MM.1S (cell line): ENCODE measurements around the gene PAXX.

Source experiments
- DNase-seq: peaks from one replicate; pipeline ENCODE4 v3.0.0-alpha.2; 2015
- H2AFZ ChIP-seq: fragments of 300-600 bp; sonication (generic); 2 replicates; pipeline ENCODE4 v1.6.0; 2016; ENCODE audit warnings: antibody characterized with exemption, low read length
- H3F3A ChIP-seq: fragments of 300-600 bp; sonication (generic); 2 replicates; pipeline ENCODE4 v1.6.1; 2016; ENCODE audit warnings: mild to moderate bottlenecking, antibody characterized with exemption, low read length, moderate library complexity, mixed read lengths; ENCODE audit not compliant: insufficient read depth
- H3K27ac ChIP-seq: fragments of 300-600 bp; sonication (generic); 2 replicates; pipeline ENCODE4 v1.5.1; 2016; ENCODE audit warnings: mild to moderate bottlenecking, low read length
- H3K27me3 ChIP-seq: fragments of 300-600 bp; sonication (generic); replicated peaks from 2 replicates; pipeline ENCODE4 v1.6.0; 2016; ENCODE audit warnings: low read length; ENCODE audit not compliant: insufficient read depth
- H3K36me3 ChIP-seq: fragments of 300-600 bp; sonication (generic); replicated peaks from 2 replicates; pipeline ENCODE4 v1.6.1; 2016; ENCODE audit warnings: mild to moderate bottlenecking, low read length, mixed read lengths; ENCODE audit not compliant: insufficient read depth
- H3K4me1 ChIP-seq: fragments of 300-600 bp; sonication (generic); 2 replicates; pipeline ENCODE4 v1.6.1; 2016; ENCODE audit warnings: low read length, mixed read lengths
- H3K4me2 ChIP-seq: fragments of 300-600 bp; sonication (generic); 2 replicates; pipeline ENCODE4 v1.6.0; 2016; ENCODE audit warnings: low read depth, low read length
- H3K4me3 ChIP-seq: fragments of 300-600 bp; sonication (generic); 2 replicates; pipeline ENCODE4 v1.5.1; 2016; ENCODE audit warnings: low read length, mixed read lengths
- H3K79me2 ChIP-seq: fragments of 300-600 bp; sonication (generic); 2 replicates; pipeline ENCODE4 v1.6.1; 2016; ENCODE audit warnings: mixed run types, low read length, mixed read lengths
- H3K9ac ChIP-seq: fragments of 300-600 bp; sonication (generic); 2 replicates; pipeline ENCODE4 v1.6.1; 2016; ENCODE audit warnings: low read length, mixed read lengths
- H3K9me2 ChIP-seq: fragments of 300-600 bp; sonication (generic); replicated peaks from 2 replicates; pipeline ENCODE4 v1.6.1; 2016; ENCODE audit warnings: mild to moderate bottlenecking, low read length, mixed read lengths; ENCODE audit not compliant: insufficient read depth
- H3K9me3 ChIP-seq: fragments of 300-600 bp; sonication (generic); replicated peaks from 2 replicates; pipeline ENCODE4 v1.6.1; 2016; ENCODE audit warnings: mild to moderate bottlenecking, low read length, mixed read lengths; ENCODE audit not compliant: insufficient read depth
- H4K20me1 ChIP-seq: fragments of 300-600 bp; sonication (generic); 2 replicates; pipeline ENCODE4 v1.6.1; 2016; ENCODE audit warnings: mild to moderate bottlenecking, low read length, moderate library complexity, mixed read lengths; ENCODE audit not compliant: insufficient read depth
- CTCF ChIP-seq: fragments of 300-600 bp; sonication (generic); IDR thresholded peaks from 2 replicates; pipeline ENCODE4 v1.5.1; 2016; ENCODE audit warnings: antibody characterized with exemption, low read length, mixed read lengths
- EZH2 ChIP-seq: fragments of 300-600 bp; sonication (generic); optimal IDR thresholded peaks from 2 replicates; pipeline ENCODE3; 2017; ENCODE audit warnings: low read depth, mild to moderate bottlenecking, antibody characterized with exemption, low read length, mixed read lengths
- EZH2phosphoT487 ChIP-seq: fragments of 300-600 bp; sonication (generic); IDR thresholded peaks from 2 replicates; pipeline ENCODE4 v1.6.1; 2018; ENCODE audit warnings: antibody characterized with exemption, low read length

Gene PAXX

DNA sequence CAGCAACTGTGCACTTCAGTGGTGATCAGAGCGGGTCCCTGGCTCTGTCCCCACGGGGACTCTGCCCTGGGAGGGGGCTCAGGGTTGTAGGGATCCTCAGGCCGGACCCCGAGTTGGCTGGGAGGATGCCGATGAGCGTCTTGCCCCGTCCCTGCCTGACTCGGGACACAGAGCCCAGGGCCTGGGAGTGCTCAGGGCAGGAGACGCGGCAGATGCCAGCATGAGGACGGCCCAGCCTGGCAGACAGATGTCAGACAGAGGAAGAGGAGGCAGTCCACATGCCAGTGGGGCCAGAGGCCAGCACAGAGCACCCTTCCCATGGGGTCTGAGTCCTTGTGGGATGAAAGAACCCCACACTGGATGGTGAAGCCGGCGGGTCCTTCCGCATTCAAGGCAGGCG lies 28.9 kb upstream of the PAXX start:
- Histone ChIP-seq H3K9ac (no peak overlapping the region), H3K4me1 (no peaks in the 10 kb centered on the region), H3K27me3 (peaks cover 70% of the 10 kb centered on the region), H3F3A (no peaks in the 10 kb centered on the region), H2AFZ (no peak overlapping the region), H3K9me2 (no peaks in the 10 kb centered on the region), H3K4me2 (no peak overlapping the region), H3K9me3 (no peaks in the 10 kb centered on the region), H3K27ac (no peak overlapping the region), H3K79me2 (no peaks in the 10 kb centered on the region), H3K4me3 (no peak overlapping the region), H3K36me3 (no peaks in the 10 kb centered on the region), H4K20me1 (no peaks in the 10 kb centered on the region)
- DNase-seq = no peak
- TF ChIP-seq CTCF = no peak

GRCh38 chr9:136963751-136964150 lies 28.5 kb upstream of the PAXX start:
- no peak overlapping the region for H3K9ac ChIP-seq
- no peaks in the 10 kb centered on the region for H3K79me2 ChIP-seq
- H3K36me3 ChIP-seq = no peaks in the 10 kb centered on the region
- H2AFZ ChIP-seq = no peak overlapping the region
- H3K27ac ChIP-seq = no peak overlapping the region
- DNase-seq = no peak
- H3K4me2 ChIP-seq = no peak overlapping the region
- no peak for TF ChIP-seq EZH2
- TF ChIP-seq EZH2phosphoT487 = no peak
- no peak for TF ChIP-seq CTCF
- H3K9me2 ChIP-seq = no peaks in the 10 kb centered on the region
- peaks cover 70% of the 10 kb centered on the region for H3K27me3 ChIP-seq
- H4K20me1 ChIP-seq = no peaks in the 10 kb centered on the region
- no peaks in the 10 kb centered on the region for H3K9me3 ChIP-seq
- no peaks in the 10 kb centered on the region for H3K4me1 ChIP-seq
- no peaks in the 10 kb centered on the region for H3F3A ChIP-seq
- H3K4me3 ChIP-seq = no peak overlapping the region

DNA sequence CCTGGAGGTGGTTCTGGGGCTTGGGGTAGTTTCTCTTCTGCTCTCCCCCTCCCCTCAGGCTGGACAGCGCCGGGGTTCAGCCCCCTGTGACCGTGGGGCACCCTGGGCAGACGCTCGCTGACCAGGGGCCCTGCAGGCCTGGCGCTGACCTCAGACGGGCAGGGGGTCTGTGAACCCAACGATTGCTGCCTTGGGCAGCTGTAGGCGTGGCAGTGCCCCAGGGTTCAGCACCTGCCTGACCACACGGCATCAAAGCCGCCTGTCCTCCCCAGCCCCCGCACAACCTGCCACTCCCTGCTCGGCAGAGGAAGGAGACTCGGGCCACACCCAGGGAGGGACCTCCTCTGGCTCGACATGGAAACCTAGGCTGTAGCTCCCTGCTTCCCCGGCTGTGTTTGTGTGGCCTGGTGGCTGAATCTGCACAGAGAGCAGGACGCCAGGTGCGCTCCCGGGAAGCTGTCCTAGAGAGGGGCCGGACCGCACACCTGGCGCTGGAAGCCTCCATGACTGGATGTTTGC lies 28.0 kb upstream of the PAXX start:
- TF ChIP-seq EZH2phosphoT487 = no peak
- no peak overlapping the region for H3K27ac ChIP-seq
- no peaks in the 10 kb centered on the region for H3K9me2 ChIP-seq
- H3K4me1 ChIP-seq = no peaks in the 10 kb centered on the region
- H3K9ac ChIP-seq = no peak overlapping the region
- H3K9me3 ChIP-seq = no peaks in the 10 kb centered on the region
- H4K20me1 ChIP-seq = no peaks in the 10 kb centered on the region
- peak overlapping the region; percentile 14; the same call in 1 of the 2 replicates for H3K4me2 ChIP-seq
- DNase-seq = no peak
- H3K36me3 ChIP-seq = no peaks in the 10 kb centered on the region
- H3K4me3 ChIP-seq = no peak overlapping the region
- H3K27me3 ChIP-seq = peaks cover 70% of the 10 kb centered on the region
- no peaks in the 10 kb centered on the region for H3K79me2 ChIP-seq
- no peak overlapping the region for H2AFZ ChIP-seq
- no peaks in the 10 kb centered on the region for H3F3A ChIP-seq

DNA sequence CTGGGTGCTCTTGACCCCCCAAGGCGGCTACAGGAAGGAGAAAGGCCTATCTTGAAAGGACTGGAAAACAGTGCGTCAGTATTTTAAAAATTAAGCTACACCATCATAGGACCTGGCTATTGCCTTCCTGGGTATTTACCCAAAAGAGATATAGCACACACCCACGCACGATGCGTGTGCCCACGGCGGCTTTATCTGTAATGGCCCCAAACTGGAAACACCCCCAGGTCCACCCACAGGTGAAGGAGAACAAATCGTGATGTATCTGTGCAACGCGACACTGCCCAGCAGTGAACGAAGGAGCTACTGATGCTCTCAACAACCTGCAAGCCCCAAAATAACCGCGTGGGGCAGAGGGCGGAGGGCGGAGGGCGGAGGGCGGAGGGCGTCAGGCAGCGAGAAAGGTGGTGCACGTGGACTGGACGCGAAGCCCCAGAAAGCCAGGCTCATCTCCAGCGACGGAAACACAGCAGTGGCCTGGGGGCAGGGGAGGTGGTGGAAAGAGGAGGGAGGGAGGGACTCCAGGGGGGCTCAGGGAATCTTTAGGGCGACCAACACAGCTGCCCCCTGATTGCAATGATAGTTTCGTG lies 27.3 kb upstream of the PAXX start:
- Histone ChIP-seq H2AFZ (no peak overlapping the region), H3K9me3 (no peaks in the 10 kb centered on the region), H3K27me3 (peaks cover 68% of the 10 kb centered on the region), H3K27ac (no peak overlapping the region), H3K4me3 (no peak overlapping the region), H3K4me2 (peak overlapping the region; percentile 14; the same call in 1 of the 2 replicates), H3K4me1 (no peaks in the 10 kb centered on the region), H3K9me2 (no peaks in the 10 kb centered on the region), H3K79me2 (no peaks in the 10 kb centered on the region), H4K20me1 (no peaks in the 10 kb centered on the region), H3F3A (no peaks in the 10 kb centered on the region), H3K9ac (no peak overlapping the region), H3K36me3 (no peaks in the 10 kb centered on the region)
- no peak for DNase-seq
- TF ChIP-seq CTCF (no peak), EZH2phosphoT487 (no peak), EZH2 (no peak)
